Measurements from ENCODE around the gene COBLL1. TPM values are rescaled to one million over a fixed set of nuclear protein-coding genes. Genes with fewer than 3 reads are reported as not detected.

COBLL1 gene
- total RNA-seq, 4 donors from 2014 or later = 42.2 to 59.4 (median 45.2) TPM

GRCh38 chr2:164669291-164669690, 172.3 kb downstream of the COBLL1 start:
- no peaks in the 10 kb centered on the region for H3K4me1 ChIP-seq
- H3K36me3 ChIP-seq = no peaks in the 10 kb centered on the region
- no peak overlapping the region for H3K4me3 ChIP-seq
- DNase-seq = no peak
- H3K27ac ChIP-seq = no peak overlapping the region
- H3K9me3 ChIP-seq = no peaks in the 10 kb centered on the region
- H3K27me3 ChIP-seq = no peaks in the 10 kb centered on the region
- TF ChIP-seq POLR2A (IDR thresholded peaks at IDR 0.05) (no peak), CTCF (IDR thresholded peaks at IDR 0.05) (no peak)

- no peak for DNase-seq
- H3K9me3 ChIP-seq = no peaks in the 10 kb centered on the region
- TF ChIP-seq CTCF (IDR thresholded peaks at IDR 0.05) (no peak), POLR2A (IDR thresholded peaks at IDR 0.05) (no peak)
- H3K27me3 ChIP-seq = no peaks in the 10 kb centered on the region
- no peaks in the 10 kb centered on the region for H3K36me3 ChIP-seq
- no peak overlapping the region for H3K4me3 ChIP-seq
- no peaks in the 10 kb centered on the region for H3K4me1 ChIP-seq
- H3K27ac ChIP-seq = no peak overlapping the region
Observed at GRCh38 chr2:164667566-164667965, 174.1 kb downstream of the COBLL1 start.

- DNase-seq = no peak
- Histone ChIP-seq H3K36me3 (no peaks in the 10 kb centered on the region), H3K4me1 (no peaks in the 10 kb centered on the region), H3K4me3 (no peak overlapping the region), H3K27me3 (no peaks in the 10 kb centered on the region), H3K9me3 (no peaks in the 10 kb centered on the region), H3K27ac (no peak overlapping the region)
- TF ChIP-seq POLR2A (IDR thresholded peaks at IDR 0.05) (no peak), CTCF (IDR thresholded peaks at IDR 0.05) (no peak)
Observed at GRCh38 chr2:164664070-164664469, 177.6 kb downstream of the COBLL1 start.

- TF ChIP-seq CTCF (IDR thresholded peaks at IDR 0.05) = no peak
- TF ChIP-seq POLR2A (IDR thresholded peaks at IDR 0.05) = no peak
- H3K27me3 ChIP-seq = no peaks in the 10 kb centered on the region
- no peaks in the 10 kb centered on the region for H3K4me1 ChIP-seq
- no peaks in the 10 kb centered on the region for H3K9me3 ChIP-seq
- H3K4me3 ChIP-seq = no peak overlapping the region
- H3K27ac ChIP-seq = no peak overlapping the region
- no peaks in the 10 kb centered on the region for H3K36me3 ChIP-seq
- DNase-seq = no peak
Observed at GRCh38 chr2:164662868-164663631, 178.6 kb downstream of the COBLL1 start.

GRCh38 chr2:164662066-164662465, 179.6 kb downstream of the COBLL1 start:
- no peak for DNase-seq

More at GRCh38 chr2:164662066-164662465, 179.6 kb downstream of the COBLL1 start:
- no peaks in the 10 kb centered on the region for H3K36me3 ChIP-seq
- TF ChIP-seq CTCF (IDR thresholded peaks at IDR 0.05) (no peak), POLR2A (IDR thresholded peaks at IDR 0.05) (no peak)
- H3K9me3 ChIP-seq = no peaks in the 10 kb centered on the region
- no peaks in the 10 kb centered on the region for H3K27me3 ChIP-seq
- no peak overlapping the region for H3K27ac ChIP-seq
- no peaks in the 10 kb centered on the region for H3K4me1 ChIP-seq
- H3K4me3 ChIP-seq = no peak overlapping the region
